Psoas muscle (tissue), 8 donors: ENCODE results near the gene APOF. TPM values are rescaled to one million over a fixed set of nuclear protein-coding genes. Genes with fewer than 3 reads are reported as not detected.
"Not testable (repeated sequence)": the region's sequence is repeated elsewhere in the genome, so short reads cannot be mapped to it uniquely, and the experiment has no call there.

Source experiments
- ATAC-seq, 4 donors: fragments of 200-7000 bp; cut with Tn5 transposase; one replicate each; pipeline ENCODE4 v1.9.1; 2020; ENCODE audit warnings: moderate library complexity in 3 of 4, mild to moderate bottlenecking in 2 of 4
- DNase-seq, 2 donors: peaks; one replicate each; pipeline ENCODE4 v3.0.0-alpha.2; 2020
- H3K27ac ChIP-seq: fragments of 200-600 bp; one replicate; pipeline ENCODE4 v1.8.0; 2022
- H3K27me3 ChIP-seq, 3 donors: fragments of 200-600 bp in 1 of 3; one replicate each; pipeline versions ENCODE4 v1.6.1 to v1.8.0; 2013 to 2022; ENCODE audit warnings: low read length in 2 of 3, mild to moderate bottlenecking in 2 of 3, moderate library complexity in 1 of 3; ENCODE audit not compliant: insufficient read depth in 3 of 3
- H3K36me3 ChIP-seq, 2 donors: fragments of 200-600 bp in 1 of 2; one replicate each; pipeline versions ENCODE4 v1.6.1 to v1.8.0; 2013 to 2022; ENCODE audit warnings: low read depth in 1 of 2, mild to moderate bottlenecking in 1 of 2, moderate library complexity in 1 of 2; ENCODE audit not compliant: insufficient read depth in 1 of 2
- H3K4me1 ChIP-seq: fragments of 200-600 bp; one replicate; pipeline ENCODE4 v1.8.0; 2022
- H3K4me3 ChIP-seq: fragments of 200-600 bp; one replicate; pipeline ENCODE4 v1.8.0; 2022; ENCODE audit warnings: mild to moderate bottlenecking
- H3K9me3 ChIP-seq: fragments of 200-600 bp; one replicate; pipeline ENCODE4 v1.8.0; 2022
- CTCF ChIP-seq: fragments of 200-600 bp; IDR thresholded peaks from one replicate; pipeline ENCODE4 v1.8.0; 2022; ENCODE audit warnings: antibody characterized with exemption
- WGBS, 3 donors: extraction: QIAGEN DNeasy Blood & Tissue Kit; methylation state at CpG; one replicate each; pipeline versions ENCODE4 v1.1.6 to v1.1.7; 2013; 5-methylcytosine and 5-hydroxymethylcytosine counted together
- intact Hi-C, 2 donors: fragments of 100-400 bp; cut with DNase I; formaldehyde crosslinking; loops; one replicate each; pipeline versions ENCODE4 v1.11.0 to v1.14.2; 2022
- long read RNA-seq, 2 donors: library from polyadenylated mRNA; unstranded; transcript quantifications; one replicate each; pipeline ENCODE4 v2.0.0, GENCODE V29; 2021
- polyA plus RNA-seq, 3 donors: library from polyadenylated mRNA; stranded (reverse); fragments of 200-250 nt; gene quantifications; one replicate each; pipeline ENCODE4 v1.2.3, GENCODE V29; 2013
- total RNA-seq, 4 donors: library from RNA; stranded (reverse); fragmentation: NEBNext Ultra II Directional in 2 of 4; extraction: Animal tissue kit (Norgen Biotek cat#: 25700) in 2 of 4; gene quantifications; one replicate each; pipeline versions ENCODE4 v1.2.1 to v1.2.4, GENCODE V29; 2021 to 2023
- donor health status: healthy with polysubstance abuse.
- donor health status: DM: no; HTN: no; CAD: no; lungs with moderate emphysema.
- donor health status: Bipolar disorder and iron deficiency.
- donor health status: healthy.
- donor health status: DM: yes; HTN: yes; CAD: no.
- donor health status: DM: no; HTN: no; CAD: no.
- donor health status: DM: no; HTN: no; CAD: no.
- donor health status: DM: yes; HTN: yes; CAD: no.

Gene APOF
- total RNA-seq, result not detected
- not detected for polyA plus RNA-seq
- long read RNA-seq, donor 1, result 0 reads
- long read RNA-seq, donor 2, result 0 reads

GRCh38 chr12:56362130-56363059, at the start of gene APOF:
APOF (minus strand) TSS chr12:56362857; CDS start chr12:56362745, 112 bp downstream.
- DNase-seq (no peak), ATAC-seq (no peak)
- Histone ChIP-seq H3K36me3 (peaks cover 0 to 3% of the 10 kb centered on the region in 2 donors), H3K27ac (no peak within 1 kb of the TSS), H3K27me3 (no peaks in the 10 kb centered on the region), H3K4me3 (no peak within 1 kb of the TSS), H3K4me1 (peaks cover 8% of the 10 kb centered on the region), H3K9me3 (no peaks in the 10 kb centered on the region)
- intact Hi-C loops, result loop anchor here (5.0 kb wide), 2 partner anchors 85 to 100 kb away; partner anchors contain the start of gene TIMELESS (in 1 of the 2)
- TF ChIP-seq CTCF, result no peak
- 87 to 90% (median 88%) methylated on average over 10 of the region's 10 CpGs for WGBS, 3 donors

- Histone ChIP-seq H3K4me3 (no peak overlapping the region), H3K9me3 (no peaks in the 10 kb centered on the region), H3K27ac (no peak overlapping the region), H3K36me3 (no peaks in the 10 kb centered on the region), H3K4me1 (no peaks in the 10 kb centered on the region), H3K27me3 (no peaks in the 10 kb centered on the region)
- TF ChIP-seq CTCF, result no peak
- WGBS, 3 donors, result 38 to 48% (median 46%) methylated on average over 6 of the region's 6 CpGs
- ATAC-seq (peak in 1 of 4 donors; percentile 20), DNase-seq (no peak)
- intact Hi-C loops, result no loop called here
Observed at GRCh38 chr12:56411781-56412639, 49.4 kb upstream of the APOF start.

- DNase-seq, result no peak
- Histone ChIP-seq H3K4me3 (no peak overlapping the region), H3K9me3 (no peaks in the 10 kb centered on the region), H3K27ac (no peak overlapping the region), H3K4me1 (no peaks in the 10 kb centered on the region), H3K36me3 (no peaks in the 10 kb centered on the region), H3K27me3 (no peaks in the 10 kb centered on the region)
- ATAC-seq, result no peak
- no peak for TF ChIP-seq CTCF
- 83 to 93% (median 90%) methylated on average over 4 of the region's 4 CpGs for WGBS, 3 donors
- intact Hi-C loops, result no loop called here
Observed at GRCh38 chr12:56410768-56411167, 48.1 kb upstream of the APOF start.

GRCh38 chr12:56408799-56409417, 46.3 kb upstream of the APOF start:
- intact Hi-C loops, result no loop called here

GRCh38 chr12:56404227-56404626, 41.6 kb upstream of the APOF start:
- H3K9me3 ChIP-seq, H3K4me1 ChIP-seq, DNase-seq, ATAC-seq, H3K27ac ChIP-seq, intact Hi-C loops, H3K36me3 ChIP-seq, H3K4me3 ChIP-seq, H3K27me3 ChIP-seq: not testable (repeated sequence)
- 60 to 95% (median 95%) methylated on average over 3 of the region's 3 CpGs for WGBS, 3 donors

More at GRCh38 chr12:56408799-56409417, 46.3 kb upstream of the APOF start:
- H3K36me3 ChIP-seq, result no peaks in the 10 kb centered on the region
- no peak overlapping the region for H3K27ac ChIP-seq
- H3K27me3 ChIP-seq, result no peaks in the 10 kb centered on the region
- no peak overlapping the region for H3K4me3 ChIP-seq
- no peaks in the 10 kb centered on the region for H3K9me3 ChIP-seq
- TF ChIP-seq CTCF, result no peak
- ATAC-seq, result no peak
- no peak for DNase-seq
- WGBS, 3 donors, result 91 to 96% (median 92%) methylated on average over 5 of the region's 5 CpGs
- no peaks in the 10 kb centered on the region for H3K4me1 ChIP-seq

GRCh38 chr12:56401612-56402011, 39.0 kb upstream of the APOF start:
- ATAC-seq, H3K36me3 ChIP-seq, H3K27ac ChIP-seq, intact Hi-C loops, H3K27me3 ChIP-seq, DNase-seq, H3K9me3 ChIP-seq, H3K4me3 ChIP-seq, H3K4me1 ChIP-seq: not testable (repeated sequence)

- ATAC-seq, H3K4me3 ChIP-seq: not testable (repeated sequence)
- 68 to 88% (median 75%) methylated on average over 1 of the region's 3 CpGs for WGBS, 3 donors
Observed at GRCh38 chr12:56401125-56401524, 38.5 kb upstream of the APOF start.

More at GRCh38 chr12:56401125-56401524, 38.5 kb upstream of the APOF start:
- H3K27ac ChIP-seq, H3K9me3 ChIP-seq, H3K4me1 ChIP-seq, H3K27me3 ChIP-seq, DNase-seq, intact Hi-C loops, H3K36me3 ChIP-seq: not testable (repeated sequence)
